ENCODE measurements around the gene ZBTB3.

GRCh38 chr11:62726156-62726914 lies 27.6 kb downstream of the ZBTB3 start:
- TF ChIP-seq CTCF (IDR thresholded peaks at IDR 0.05) = no peak
- TF ChIP-seq POLR2AphosphoS5 (IDR thresholded peaks at IDR 0.05) = no peak
